HAP-1 (cell line): Measurements from ENCODE around the gene SCLY.
A peak's percentile ranks its signal among the peaks of the same experiment; 100 is the strongest.

Experiments used
- DNase-seq, 2 experiments: peaks; one replicate each; pipeline ENCODE4 v3.0.0-alpha.2; 2016 to 2020; ENCODE audit warnings: low spot score in 2 of 2
- H3K27me3 ChIP-seq: fragments of 250-450 bp; sonication (Bioruptor Pico); 2 replicates; pipeline ENCODE4 v1.5.1; 2020; ENCODE audit warnings: low read depth, mild to moderate bottlenecking, moderate library complexity
- H3K36me3 ChIP-seq: fragments of 250-450 bp; sonication (Bioruptor Pico); replicated peaks from 2 replicates; pipeline ENCODE4 v1.5.1; 2020; ENCODE audit warnings: mild to moderate bottlenecking
- H3K4me1 ChIP-seq: fragments of 250-450 bp; sonication (Bioruptor Pico); 2 replicates; pipeline ENCODE4 v1.5.1; 2020; ENCODE audit warnings: mild to moderate bottlenecking
- H3K4me3 ChIP-seq: fragments of 250-450 bp; sonication (Bioruptor Pico); 2 replicates; pipeline ENCODE4 v1.5.1; 2020; ENCODE audit warnings: mild to moderate bottlenecking, moderate library complexity
- H3K9me3 ChIP-seq: fragments of 250-450 bp; sonication (Bioruptor Pico); 2 replicates; pipeline ENCODE4 v1.5.1; 2020; ENCODE audit warnings: mild to moderate bottlenecking, moderate library complexity
- in situ Hi-C: fragments of 300-500 bp; cut with MboI; formaldehyde crosslinking; loops from 3 replicates; pipeline ENCODE4 v1.14.3; 2020; ENCODE audit warnings: low sequenced_read_pairs, inconsistent platforms, mixed read lengths

Gene SCLY

DNA sequence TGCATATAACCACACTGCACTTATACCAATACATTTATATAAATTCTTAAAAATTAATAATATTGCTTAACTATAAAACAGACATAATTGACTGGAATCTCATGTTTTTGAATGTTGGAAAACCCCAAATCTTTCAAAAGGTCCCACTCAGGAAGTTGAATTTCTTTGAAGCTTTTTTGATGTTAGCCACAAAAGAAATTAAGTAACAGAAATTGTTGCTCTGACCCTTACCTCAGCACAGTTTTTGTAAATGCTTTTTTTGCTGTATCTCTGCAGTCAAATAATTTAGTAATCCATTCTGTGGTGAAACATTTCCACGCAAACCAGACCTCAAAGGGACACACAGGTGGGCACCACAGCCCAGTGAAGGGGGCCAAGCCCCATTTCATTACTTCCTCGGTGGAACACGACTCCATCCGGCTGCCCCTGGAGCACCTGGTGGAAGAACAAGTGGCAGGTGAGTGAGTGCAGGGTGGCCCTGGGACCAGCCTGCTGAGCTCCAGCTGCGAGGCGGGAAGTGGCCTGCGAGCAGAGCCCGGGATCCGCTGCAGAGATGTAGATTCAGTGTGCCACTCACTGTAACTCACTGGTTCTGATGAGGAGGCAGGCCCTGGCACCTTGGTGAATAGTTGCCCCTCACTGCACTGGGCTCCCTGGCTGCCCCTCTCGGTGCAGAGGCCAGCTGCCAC lies 8.4 kb downstream of the SCLY start:
- H3K4me1 ChIP-seq: no peaks in the 10 kb centered on the region; the same call in 1 of the 2 replicates
- no peaks in the 10 kb centered on the region for H3K9me3 ChIP-seq
- peaks cover 91% of the 10 kb centered on the region for H3K36me3 ChIP-seq
- no peak overlapping the region for H3K4me3 ChIP-seq
- no peak for DNase-seq
- in situ Hi-C loops: no loop called here
- no peaks in the 10 kb centered on the region for H3K27me3 ChIP-seq

DNA sequence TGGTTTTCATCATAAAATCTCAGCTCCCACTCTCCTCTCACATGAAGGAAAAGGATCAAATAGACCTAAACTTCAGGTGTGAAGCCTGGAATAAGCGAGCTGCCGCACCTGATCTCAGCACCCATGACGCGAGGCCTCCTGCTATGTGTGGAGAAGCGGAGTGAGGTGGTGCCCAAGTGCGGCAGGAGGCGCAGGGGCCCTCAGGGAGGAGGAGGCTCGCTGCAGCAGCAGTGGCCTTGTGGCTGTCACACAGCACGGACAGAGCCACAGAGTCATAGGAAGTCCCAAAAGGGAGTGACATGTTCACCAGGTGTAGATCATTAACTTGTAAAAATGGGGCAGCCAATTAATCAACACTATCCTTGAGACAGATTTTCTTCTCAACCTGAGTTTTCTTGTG lies 9.1 kb downstream of the SCLY start:
- Histone ChIP-seq H3K4me3 (no peak overlapping the region), H3K9me3 (no peaks in the 10 kb centered on the region), H3K27me3 (no peaks in the 10 kb centered on the region), H3K4me1 (no peaks in the 10 kb centered on the region; the same call in 1 of the 2 replicates), H3K36me3 (peaks cover 92% of the 10 kb centered on the region)
- no peak for DNase-seq
- in situ Hi-C loops: no loop called here

DNA sequence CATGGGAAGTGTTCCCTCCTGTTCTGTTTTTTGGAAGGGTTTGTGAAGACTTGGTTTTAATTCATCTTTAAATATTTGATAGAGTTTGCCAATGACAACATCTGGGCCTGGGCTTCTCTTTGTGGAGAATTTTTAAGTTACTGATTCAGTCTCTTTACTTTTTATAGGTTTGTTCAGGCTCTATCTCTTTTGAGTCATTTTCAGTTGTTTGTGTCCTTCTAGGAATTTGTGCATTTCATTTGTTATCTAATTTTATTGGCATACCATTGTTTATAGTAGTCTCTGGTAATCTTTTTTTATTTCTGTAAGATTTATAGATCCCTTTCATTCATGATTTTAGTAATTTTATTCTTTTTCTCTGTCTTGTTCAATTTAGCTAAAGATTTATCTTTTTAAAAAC lies 14.6 kb downstream of the SCLY start:
- peaks cover 50% of the 10 kb centered on the region for H3K36me3 ChIP-seq
- H3K4me1 ChIP-seq: peaks cover 7% of the 10 kb centered on the region
- H3K9me3 ChIP-seq: no peaks in the 10 kb centered on the region
- DNase-seq: no peak
- H3K4me3 ChIP-seq: no peak overlapping the region
- in situ Hi-C loops: no loop called here
- H3K27me3 ChIP-seq: no peaks in the 10 kb centered on the region

DNA sequence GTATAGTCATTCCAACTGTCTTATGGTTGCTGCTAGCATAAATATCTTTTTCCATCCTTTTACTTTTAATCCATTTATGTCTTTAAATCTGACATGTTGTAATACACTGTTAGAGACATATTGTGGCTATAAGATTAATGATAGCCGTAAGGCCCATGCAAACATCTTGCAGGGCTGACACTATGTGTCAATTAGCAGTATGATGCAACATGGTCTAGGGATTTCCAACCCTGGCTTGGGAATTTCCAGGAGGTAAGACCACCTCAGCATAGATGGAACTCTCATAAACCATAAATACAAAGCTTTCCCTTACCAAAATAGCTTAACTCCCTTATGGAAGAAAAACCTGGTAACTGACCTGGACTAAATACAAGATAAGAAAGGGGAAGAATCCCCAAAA lies 16.5 kb downstream of the SCLY start:
- no peaks in the 10 kb centered on the region for H3K27me3 ChIP-seq
- in situ Hi-C loops: no loop called here

DNA sequence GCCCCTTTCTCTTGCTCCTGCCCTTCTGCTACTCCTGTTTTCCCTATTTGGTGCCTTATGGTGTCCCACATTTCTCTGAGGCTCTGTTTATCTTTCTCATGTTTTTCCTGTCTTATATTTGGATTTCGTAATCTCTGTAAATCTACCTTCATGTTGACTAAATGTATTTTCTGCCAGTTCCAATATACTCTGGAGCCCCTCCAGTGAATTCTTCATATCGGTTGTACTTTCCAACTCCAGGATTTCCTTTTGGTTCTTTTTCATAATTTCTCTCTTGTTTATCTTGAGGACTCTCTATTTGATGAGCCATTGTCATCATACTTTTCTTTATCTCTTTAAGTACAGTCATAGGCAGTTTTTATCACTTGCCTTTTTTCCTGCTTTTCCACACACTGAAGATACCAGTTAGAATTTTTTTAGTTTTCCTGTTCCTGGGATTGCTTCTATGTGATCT lies 19.1 kb downstream of the SCLY start:
- H3K36me3 ChIP-seq: peaks cover 43% of the 10 kb centered on the region
- no peaks in the 10 kb centered on the region for H3K27me3 ChIP-seq
- in situ Hi-C loops: no loop called here
- DNase-seq: no peak
- H3K4me1 ChIP-seq: peaks cover 7% of the 10 kb centered on the region
- no peak overlapping the region for H3K4me3 ChIP-seq
- no peaks in the 10 kb centered on the region for H3K9me3 ChIP-seq

More for the DNA sequence above, 16.5 kb downstream of the SCLY start:
- Histone ChIP-seq H3K4me1 (peaks cover 7% of the 10 kb centered on the region), H3K9me3 (no peaks in the 10 kb centered on the region), H3K4me3 (no peak overlapping the region), H3K36me3 (peaks cover 52% of the 10 kb centered on the region)
- no peak for DNase-seq

DNA sequence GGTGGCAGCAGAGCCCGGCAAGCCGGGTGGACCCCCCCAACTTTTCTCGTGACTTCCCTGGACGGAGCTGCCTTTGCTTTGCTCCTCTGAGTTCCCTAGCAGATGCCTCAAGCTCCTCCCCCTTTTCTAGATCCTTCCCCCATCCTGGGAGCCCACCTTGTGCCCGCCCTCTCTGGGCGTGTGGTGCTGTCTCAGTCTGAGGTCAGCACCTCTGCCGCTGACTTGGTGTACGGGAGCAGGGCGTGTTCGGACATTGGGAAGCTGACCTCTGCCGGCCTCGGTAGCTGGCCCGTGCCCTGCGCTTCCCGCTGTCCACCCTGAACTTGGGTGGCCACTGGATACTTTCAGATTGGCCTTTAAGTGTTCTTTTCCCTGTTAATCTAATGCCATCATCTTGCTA lies 19.7 kb downstream of the SCLY start:
- in situ Hi-C loops: no loop called here
- no peaks in the 10 kb centered on the region for H3K27me3 ChIP-seq
- peaks cover 7% of the 10 kb centered on the region for H3K4me1 ChIP-seq
- no peak overlapping the region for H3K4me3 ChIP-seq
- DNase-seq: no peak
- peaks cover 42% of the 10 kb centered on the region for H3K36me3 ChIP-seq
- H3K9me3 ChIP-seq: no peaks in the 10 kb centered on the region

DNA sequence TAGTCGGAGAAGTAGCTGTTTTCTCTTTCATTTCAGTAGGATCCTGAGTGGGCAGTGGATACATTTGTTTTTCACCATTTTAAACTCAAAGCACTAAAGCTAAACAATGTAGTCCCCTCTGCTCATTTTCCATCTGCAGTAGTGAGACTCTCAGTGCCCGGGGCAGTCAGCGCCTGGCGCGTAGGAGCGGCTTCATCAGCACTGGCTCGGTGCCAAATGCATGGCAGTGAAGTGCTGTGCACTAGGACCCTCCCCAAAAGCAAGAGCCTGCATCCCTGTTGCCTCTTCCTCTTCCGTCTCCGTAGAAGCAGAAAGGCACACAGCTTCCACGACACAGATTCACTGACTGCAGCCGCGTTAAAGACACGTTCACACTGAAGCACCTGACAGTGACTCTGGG lies 20.3 kb downstream of the SCLY start:
- Histone ChIP-seq H3K9me3 (no peaks in the 10 kb centered on the region), H3K27me3 (no peaks in the 10 kb centered on the region), H3K4me1 (peaks cover 7% of the 10 kb centered on the region), H3K36me3 (peaks cover 47% of the 10 kb centered on the region), H3K4me3 (no peak overlapping the region)
- DNase-seq: no peak
- in situ Hi-C loops: no loop called here

DNA sequence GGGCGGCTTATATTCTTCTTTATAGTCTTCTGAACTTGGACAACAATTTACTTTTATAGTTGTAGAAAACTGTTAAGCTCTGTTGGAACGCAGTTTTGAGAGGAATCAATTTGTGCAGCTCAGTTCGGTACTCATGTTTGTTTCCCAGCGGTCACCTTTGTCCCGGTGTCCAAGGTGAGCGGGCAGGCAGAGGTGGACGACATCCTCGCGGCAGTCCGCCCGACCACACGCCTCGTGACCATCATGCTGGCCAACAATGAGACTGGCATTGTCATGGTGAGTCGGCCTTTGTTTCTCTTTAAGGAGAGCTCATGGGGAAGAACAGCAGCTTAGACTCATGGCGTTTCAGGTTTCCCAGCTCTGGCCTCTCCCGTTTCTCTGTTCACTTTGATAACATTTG lies 20.8 kb downstream of the SCLY start:
- in situ Hi-C loops: no loop called here
- no peaks in the 10 kb centered on the region for H3K9me3 ChIP-seq
- H3K4me1 ChIP-seq: peaks cover 7% of the 10 kb centered on the region
- H3K36me3 ChIP-seq: peaks cover 47% of the 10 kb centered on the region
- no peaks in the 10 kb centered on the region for H3K27me3 ChIP-seq
- H3K4me3 ChIP-seq: no peak overlapping the region
- no peak for DNase-seq

DNA sequence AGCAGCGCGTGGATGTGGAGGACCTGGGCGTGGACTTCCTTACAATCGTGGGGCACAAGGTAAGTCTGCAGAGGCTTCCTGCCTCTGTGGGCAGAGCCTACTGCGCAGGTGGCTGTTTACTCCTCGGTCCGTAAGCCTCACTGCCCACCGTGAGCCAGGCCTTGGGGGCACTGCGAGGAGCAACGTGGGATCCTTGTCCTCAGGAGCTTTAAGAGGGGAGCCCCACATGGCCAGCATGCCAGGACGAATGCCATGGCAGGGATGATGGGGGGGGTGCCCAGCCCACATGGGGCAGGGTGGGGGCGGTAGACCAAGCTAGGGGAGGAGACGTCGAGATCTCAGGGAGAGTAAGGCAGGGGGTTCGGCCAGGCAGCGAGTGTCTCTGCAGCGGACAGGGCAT lies 21.4 kb downstream of the SCLY start:
- in situ Hi-C loops: no loop called here
- Histone ChIP-seq H3K27me3 (no peaks in the 10 kb centered on the region), H3K36me3 (peaks cover 47% of the 10 kb centered on the region), H3K9me3 (no peaks in the 10 kb centered on the region), H3K4me3 (no peak overlapping the region), H3K4me1 (peaks cover 2% of the 10 kb centered on the region)
- DNase-seq: no peak

DNA sequence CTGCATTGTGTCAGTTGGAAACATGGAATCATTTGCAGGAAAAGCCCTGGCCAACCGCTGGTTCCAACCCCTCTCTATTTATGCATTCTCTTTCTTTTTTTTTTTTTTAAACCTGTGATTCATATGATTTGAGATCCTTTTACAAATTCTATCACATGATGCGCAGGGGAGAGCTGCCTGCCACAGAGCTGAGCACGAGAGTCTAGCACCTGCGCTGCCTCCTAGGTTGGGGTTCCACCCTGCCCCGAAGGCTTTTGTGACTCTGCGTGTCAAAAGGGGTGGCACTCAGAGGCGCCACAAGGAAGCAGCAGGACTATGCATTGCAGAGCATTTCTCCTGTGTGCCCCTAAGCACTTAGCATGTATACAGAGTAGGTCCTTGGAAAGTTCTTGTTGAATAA lies 22.0 kb downstream of the SCLY start:
- Histone ChIP-seq H3K4me1 (peaks cover 7% of the 10 kb centered on the region), H3K9me3 (no peaks in the 10 kb centered on the region), H3K27me3 (no peaks in the 10 kb centered on the region), H3K36me3 (peaks cover 47% of the 10 kb centered on the region), H3K4me3 (no peak overlapping the region)
- in situ Hi-C loops: no loop called here
- no peak for DNase-seq

DNA sequence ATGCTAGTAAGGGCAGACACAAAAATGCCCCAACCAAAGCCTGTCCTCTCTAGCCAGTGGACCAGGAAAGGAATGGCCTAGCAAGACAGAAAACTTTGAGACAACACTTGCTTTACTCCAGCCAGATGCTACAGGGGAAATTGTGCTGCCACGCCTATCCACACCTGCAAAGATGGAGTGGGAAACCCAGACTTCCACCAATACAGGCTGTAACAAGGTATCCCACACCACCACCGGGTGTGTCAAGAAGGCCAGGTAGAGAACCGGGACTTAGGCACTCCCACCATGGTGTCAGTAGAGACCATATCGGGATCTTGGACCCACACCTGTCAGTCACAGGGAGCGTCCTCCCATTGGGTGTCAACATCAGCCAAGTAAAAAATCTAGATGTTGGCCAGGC lies 23.1 kb downstream of the SCLY start:
- Histone ChIP-seq H3K27me3 (no peaks in the 10 kb centered on the region), H3K4me1 (peaks cover 7% of the 10 kb centered on the region), H3K4me3 (no peak overlapping the region), H3K9me3 (no peaks in the 10 kb centered on the region), H3K36me3 (peaks cover 44% of the 10 kb centered on the region)
- in situ Hi-C loops: no loop called here
- no peak for DNase-seq

DNA sequence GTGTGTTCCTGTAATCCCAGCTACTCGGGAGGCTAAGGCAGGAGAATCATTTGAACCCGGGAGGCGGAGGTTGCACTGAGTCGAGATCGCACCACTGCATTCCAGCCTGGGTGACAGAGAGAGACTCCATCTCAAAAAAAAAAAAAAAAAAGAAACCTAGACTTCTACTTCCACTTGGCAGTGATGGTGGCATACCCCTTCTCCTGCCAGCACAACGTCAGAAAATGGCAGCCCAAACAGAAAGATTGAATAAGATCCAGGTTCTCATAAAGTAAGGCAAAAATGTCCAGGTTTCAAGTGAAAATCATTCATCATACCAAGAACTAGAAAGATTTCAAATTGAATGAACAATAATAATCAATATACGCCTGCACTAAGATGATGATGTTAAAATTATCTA lies 24.0 kb downstream of the SCLY start:
- Histone ChIP-seq H3K36me3 (peaks cover 44% of the 10 kb centered on the region), H3K4me3 (no peak overlapping the region), H3K27me3 (no peaks in the 10 kb centered on the region), H3K4me1 (peaks cover 7% of the 10 kb centered on the region), H3K9me3 (no peaks in the 10 kb centered on the region)
- DNase-seq: no peak
- in situ Hi-C loops: no loop called here

DNA sequence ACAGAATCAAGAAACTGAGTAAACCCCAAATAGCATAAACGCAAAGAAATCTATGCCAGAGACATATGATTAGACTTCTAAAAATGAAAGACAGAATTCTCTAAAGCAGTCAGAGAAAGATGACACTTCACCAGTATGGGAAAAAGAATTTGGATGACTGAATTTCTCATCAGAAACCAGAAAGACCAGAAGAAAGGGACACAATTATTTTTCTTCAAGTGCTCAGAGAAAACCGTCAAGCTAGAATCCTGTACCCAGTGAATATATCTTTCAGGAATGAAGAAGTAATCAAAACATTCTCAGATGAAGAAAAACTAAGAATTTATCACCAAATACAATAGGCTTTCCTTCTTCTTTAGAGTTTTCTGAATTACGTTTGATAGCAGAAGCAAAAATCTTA lies 25.1 kb downstream of the SCLY start:
- Histone ChIP-seq H3K9me3 (no peaks in the 10 kb centered on the region), H3K4me3 (no peak overlapping the region), H3K4me1 (peaks cover 7% of the 10 kb centered on the region), H3K27me3 (no peaks in the 10 kb centered on the region), H3K36me3 (peaks cover 38% of the 10 kb centered on the region)
- in situ Hi-C loops: no loop called here
- no peak for DNase-seq

DNA sequence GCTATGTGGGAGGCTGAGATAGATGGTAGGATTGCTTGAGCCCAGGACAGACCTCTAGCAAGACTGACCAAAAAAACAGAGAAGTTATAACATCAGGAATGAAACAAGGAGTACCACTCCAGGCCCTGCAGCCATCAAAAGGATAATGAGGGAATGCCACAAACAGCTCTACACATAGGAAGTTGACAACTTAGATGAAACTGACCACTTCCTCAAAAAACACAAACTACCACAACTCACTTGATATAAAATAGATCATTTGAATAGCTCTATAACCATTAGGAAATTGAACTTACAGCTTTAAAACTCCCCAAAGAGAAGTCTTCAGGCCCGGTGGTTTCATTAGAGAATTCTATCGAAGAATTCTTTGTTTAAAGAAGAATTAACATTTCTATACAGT lies 26.4 kb downstream of the SCLY start:
- Histone ChIP-seq H3K9me3 (no peaks in the 10 kb centered on the region), H3K4me3 (no peak overlapping the region), H3K27me3 (no peaks in the 10 kb centered on the region), H3K36me3 (peaks cover 38% of the 10 kb centered on the region), H3K4me1 (peaks cover 7% of the 10 kb centered on the region)
- DNase-seq: peak in 1 of 2 experiments; percentile 53
- in situ Hi-C loops: no loop called here

DNA sequence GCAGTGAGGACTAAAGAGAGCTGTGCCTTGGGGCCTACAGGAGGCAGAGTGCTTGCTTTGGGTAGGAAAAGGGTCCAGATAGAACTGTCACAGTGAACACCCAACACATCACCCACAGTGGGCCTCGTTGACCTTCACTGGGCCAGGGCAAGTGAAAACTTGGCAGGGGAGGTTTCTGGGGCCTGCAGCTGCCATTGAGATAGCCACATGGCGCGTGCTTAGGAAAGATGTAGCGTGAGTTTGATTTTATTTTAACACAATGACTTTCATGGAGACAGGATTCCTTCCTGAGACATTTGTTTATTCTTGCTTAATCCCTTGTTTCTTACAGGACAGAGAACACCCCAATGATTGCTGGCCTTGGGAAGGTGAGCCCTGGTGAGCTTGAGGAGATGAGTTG lies 30.1 kb downstream of the SCLY start:
- peaks cover 23% of the 10 kb centered on the region for H3K36me3 ChIP-seq
- in situ Hi-C loops: no loop called here
- no peaks in the 10 kb centered on the region for H3K27me3 ChIP-seq
- no peaks in the 10 kb centered on the region for H3K9me3 ChIP-seq
- no peak for DNase-seq
- no peak overlapping the region for H3K4me3 ChIP-seq
- peaks cover 7% of the 10 kb centered on the region for H3K4me1 ChIP-seq
